ENCODE measurements around the gene NFATC2. TPM values are rescaled to one million over a fixed set of nuclear protein-coding genes. Genes with fewer than 3 reads are reported as not detected.

The NFATC2 gene
- total RNA-seq, 1 experiment from 2014 or later = 6.3 TPM

- peaks cover 10% of the 10 kb centered on the region; the same call in 1 of the 2 replicates for H3K4me1 ChIP-seq (replicated peaks; ENCODE audit: insufficient read depth)
- POLR2A ChIA-PET (ENCODE audit: unreplicated experiment) = no interaction called here
Observed at GRCh38 chr20:51403466-51404220, 138.9 kb downstream of the NFATC2 start.

GRCh38 chr20:51402201-51402600 is 140.3 kb downstream of the NFATC2 start:
- H4K20me1 ChIP-seq (ENCODE audit: insufficient read depth) = no peaks in the 10 kb centered on the region
- ChIA-PET CTCF (no interaction called here), POLR2A (ENCODE audit: unreplicated experiment) (no interaction called here)
- no peak overlapping the region for H3K4me2 ChIP-seq
- no TSS peak for BruUV-seq (replicated peaks)
- no peaks in the 10 kb centered on the region for H3K9me3 ChIP-seq (ENCODE audit: insufficient read depth, low read depth)
- peak; percentile 34 to 71 for DNase-seq
- TF ChIP-seq EZH2 (IDR thresholded peaks at IDR 0.05; ENCODE audit: low read depth) = no peak
- no peak for TF ChIP-seq CTCF (conservative IDR thresholded peaks at IDR 0.05)
- H3F3A ChIP-seq (ENCODE audit: insufficient read depth, low read depth) = peaks cover 17% of the 10 kb centered on the region
- H3K9me2 ChIP-seq (ENCODE audit: insufficient read depth) = no peaks in the 10 kb centered on the region
- H3K27me3 ChIP-seq (ENCODE audit: insufficient read depth, low read depth) = no peaks in the 10 kb centered on the region
- no peak overlapping the region for H3K4me3 ChIP-seq
- no peaks in the 10 kb centered on the region for H3K36me3 ChIP-seq (ENCODE audit: low read depth)
- no peaks in the 10 kb centered on the region for H3K79me2 ChIP-seq (ENCODE audit: low read depth)
- peaks cover 10% of the 10 kb centered on the region; the same call in 1 of the 2 replicates for H3K4me1 ChIP-seq (replicated peaks; ENCODE audit: insufficient read depth)
- no peak overlapping the region for H3K27ac ChIP-seq
- intact Hi-C loops (cut with micrococcal nuclease; ENCODE audit: unreplicated experiment) = no loop called here
- no peak overlapping the region for H2AFZ ChIP-seq

More at GRCh38 chr20:51403466-51404220, 138.9 kb downstream of the NFATC2 start:
- TF ChIP-seq EZH2 (IDR thresholded peaks at IDR 0.05; ENCODE audit: low read depth) (no peak), CTCF (conservative IDR thresholded peaks at IDR 0.05) (no peak)
- Histone ChIP-seq H3K4me2 (no peak overlapping the region), H3K4me3 (no peak overlapping the region), H3K27me3 (ENCODE audit: insufficient read depth, low read depth) (no peaks in the 10 kb centered on the region), H3K27ac (no peak overlapping the region), H3F3A (ENCODE audit: insufficient read depth, low read depth) (peaks cover 17% of the 10 kb centered on the region), H4K20me1 (ENCODE audit: insufficient read depth) (no peaks in the 10 kb centered on the region), H2AFZ (no peak overlapping the region), H3K36me3 (ENCODE audit: low read depth) (no peaks in the 10 kb centered on the region), H3K9me3 (ENCODE audit: insufficient read depth, low read depth) (no peaks in the 10 kb centered on the region), H3K79me2 (ENCODE audit: low read depth) (no peaks in the 10 kb centered on the region), H3K9me2 (ENCODE audit: insufficient read depth) (no peaks in the 10 kb centered on the region)
- no TSS peak for BruUV-seq (replicated peaks)
- intact Hi-C loops (cut with micrococcal nuclease; ENCODE audit: unreplicated experiment) = no loop called here
- DNase-seq = no peak
- CTCF ChIA-PET = no interaction called here

- H3F3A ChIP-seq (ENCODE audit: insufficient read depth, low read depth) = peaks cover 17% of the 10 kb centered on the region
- no peaks in the 10 kb centered on the region for H3K27me3 ChIP-seq (ENCODE audit: insufficient read depth, low read depth)
- intact Hi-C loops (cut with micrococcal nuclease; ENCODE audit: unreplicated experiment) = no loop called here
- H3K27ac ChIP-seq = no peak overlapping the region
- no peaks in the 10 kb centered on the region for H4K20me1 ChIP-seq (ENCODE audit: insufficient read depth)
- BruUV-seq (replicated peaks) = no TSS peak
- ChIA-PET CTCF (no interaction called here), POLR2A (ENCODE audit: unreplicated experiment) (interaction anchor here (0.6 kb wide), 1 partner anchor 10 kb away, joined by 7 read pairs; no protein-coding TSS in a partner anchor)
- no peak for DNase-seq
- no peak overlapping the region for H3K4me3 ChIP-seq
- no peaks in the 10 kb centered on the region for H3K36me3 ChIP-seq (ENCODE audit: low read depth)
- no peak for TF ChIP-seq CTCF (conservative IDR thresholded peaks at IDR 0.05)
- no peak for TF ChIP-seq EZH2 (IDR thresholded peaks at IDR 0.05; ENCODE audit: low read depth)
- H3K9me3 ChIP-seq (ENCODE audit: insufficient read depth, low read depth) = no peaks in the 10 kb centered on the region
- no peak overlapping the region for H3K4me2 ChIP-seq
- H3K9me2 ChIP-seq (ENCODE audit: insufficient read depth) = no peaks in the 10 kb centered on the region
- H2AFZ ChIP-seq = no peak overlapping the region
- H3K79me2 ChIP-seq (ENCODE audit: low read depth) = no peaks in the 10 kb centered on the region
- peaks cover 10% of the 10 kb centered on the region; the same call in 1 of the 2 replicates for H3K4me1 ChIP-seq (replicated peaks; ENCODE audit: insufficient read depth)
Observed at GRCh38 chr20:51401496-51401895, 141.0 kb downstream of the NFATC2 start.

All from PC-9 (cell line).